ENCODE measurements around the gene NLGN1. TPM values are rescaled to one million over a fixed set of nuclear protein-coding genes. Genes with fewer than 3 reads are reported as not detected.

The NLGN1 gene
- total and polyA plus RNA-seq, 12 donors, result 0.88 to 19.9 (median 12.6) TPM

DNA sequence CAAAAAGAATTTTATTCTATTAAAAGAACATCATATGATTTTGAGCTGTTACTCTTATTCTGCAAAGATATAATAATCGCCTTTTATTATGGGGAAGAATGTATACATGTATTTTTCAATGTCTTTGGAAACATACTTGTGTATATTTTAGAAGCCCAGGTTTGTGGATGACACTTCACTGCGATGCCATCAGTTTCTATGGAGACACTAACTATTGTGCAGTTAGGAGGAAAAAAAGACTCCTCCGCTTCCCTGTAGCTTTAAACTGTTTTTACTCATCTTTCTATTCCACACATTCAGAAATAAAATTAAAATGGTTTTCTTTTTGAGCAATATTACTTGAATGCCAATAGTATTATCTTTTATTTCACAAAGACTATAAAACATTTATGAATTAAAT lies 305.0 kb downstream of the NLGN1 start:
- H3K4me1 ChIP-seq, result no peaks in the 10 kb centered on the region
- intact Hi-C loops (cut with DNase I), result no loop called here
- H3K27me3 ChIP-seq, result no peaks in the 10 kb centered on the region
- no peak overlapping the region for H3K27ac ChIP-seq
- H3K9me3 ChIP-seq, result peaks cover 0 to 9% (median 0%) of the 10 kb centered on the region in 11 donors
- WGBS, 2 donors, result 91 to 96% methylated on average over 3 of the region's 3 CpGs
- ATAC-seq (no peak), DNase-seq (no peak)
- H3K4me3 ChIP-seq, result no peak overlapping the region
- TF ChIP-seq CTCF (IDR thresholded peaks at IDR 0.05), result no peak
- no peaks in the 10 kb centered on the region for H3K36me3 ChIP-seq

DNA sequence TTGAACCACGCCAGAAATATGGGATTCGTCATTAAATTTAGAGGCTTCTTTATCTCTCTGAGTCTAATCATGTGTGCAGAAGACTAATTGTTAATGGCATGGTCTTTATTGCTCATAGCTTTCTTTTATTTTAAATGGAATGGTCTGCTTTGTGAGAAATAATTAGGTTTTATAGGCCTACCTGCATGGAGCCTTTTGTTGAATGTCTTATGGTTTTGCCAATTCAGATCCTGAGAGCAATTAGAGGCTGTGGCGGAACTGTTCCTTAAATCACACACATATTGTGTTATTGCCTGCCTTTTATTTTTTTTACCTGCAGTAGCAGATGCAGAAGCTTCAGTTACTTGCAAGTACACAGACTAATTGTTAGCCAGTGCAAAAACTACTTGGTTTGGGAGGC lies 306.2 kb downstream of the NLGN1 start:
- 88 to 90% methylated on average over 3 of the region's 3 CpGs for WGBS, 2 donors
- ATAC-seq (no peak), DNase-seq (no peak)
- Histone ChIP-seq H3K9me3 (peaks cover 0 to 9% (median 0%) of the 10 kb centered on the region in 11 donors), H3K27ac (no peak overlapping the region), H3K4me3 (no peak overlapping the region), H3K27me3 (no peaks in the 10 kb centered on the region), H3K36me3 (no peaks in the 10 kb centered on the region), H3K4me1 (no peaks in the 10 kb centered on the region)
- no peak for TF ChIP-seq CTCF (IDR thresholded peaks at IDR 0.05)
- intact Hi-C loops (cut with DNase I), result loop anchor here in 1 of 10 donors (2.0 kb wide), 1 partner anchor 51 kb away; no protein-coding TSS in a partner anchor

DNA sequence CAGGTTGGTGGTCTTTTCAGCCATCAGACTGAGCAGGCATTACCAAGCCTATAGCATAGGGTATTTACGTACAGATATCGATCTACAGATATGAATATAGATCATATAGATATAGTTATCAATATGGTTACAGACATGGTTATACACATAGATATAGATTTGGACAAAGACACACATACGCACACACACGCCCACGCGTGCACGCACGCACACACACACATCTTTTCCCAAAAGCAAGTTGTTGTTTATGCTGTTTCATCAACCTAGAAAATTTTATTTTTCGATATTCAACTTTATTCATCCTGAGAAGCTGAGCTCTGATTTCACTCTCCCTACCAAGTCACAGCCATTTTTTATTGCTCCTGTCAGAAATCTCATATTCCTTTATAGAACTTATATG lies 309.1 kb downstream of the NLGN1 start:
- no peak overlapping the region for H3K4me3 ChIP-seq
- peaks cover 0 to 4% (median 0%) of the 10 kb centered on the region in 9 donors for H3K4me1 ChIP-seq
- intact Hi-C loops (cut with DNase I), result loop anchor here in 1 of 10 donors (1.0 kb wide), 1 partner anchor 45 kb away; no protein-coding TSS in a partner anchor
- 95 to 96% methylated on average over 9 of the region's 9 CpGs for WGBS, 2 donors
- no peaks in the 10 kb centered on the region for H3K27me3 ChIP-seq
- ATAC-seq, result no peak
- no peaks in the 10 kb centered on the region for H3K36me3 ChIP-seq
- no peak overlapping the region for H3K27ac ChIP-seq
- peaks cover 0 to 2% (median 0%) of the 10 kb centered on the region in 11 donors for H3K9me3 ChIP-seq
- TF ChIP-seq CTCF (IDR thresholded peaks at IDR 0.05), result no peak
- no peak for DNase-seq

GRCh38 chr3:173708191-173708590 lies 310.6 kb downstream of the NLGN1 start:
- H3K36me3 ChIP-seq, result no peaks in the 10 kb centered on the region
- no peaks in the 10 kb centered on the region for H3K9me3 ChIP-seq
- WGBS, 2 donors, result 72 to 75% methylated on average over 3 of the region's 3 CpGs
- no peaks in the 10 kb centered on the region for H3K27me3 ChIP-seq
- ATAC-seq (peak in 1 of 8 donors; percentile 17), DNase-seq (no peak)
- no peak for TF ChIP-seq CTCF (IDR thresholded peaks at IDR 0.05)
- H3K27ac ChIP-seq, result no peak overlapping the region
- peaks cover 0 to 4% (median 0%) of the 10 kb centered on the region in 9 donors for H3K4me1 ChIP-seq
- H3K4me3 ChIP-seq, result no peak overlapping the region
- intact Hi-C loops (cut with DNase I), result no loop called here

Measured in heart right ventricle (tissue), 16 donors.